Fibroblast of the aortic adventitia (primary cell): ENCODE results near the gene ZNF662. TPM values are rescaled to one million over a fixed set of nuclear protein-coding genes. Genes with fewer than 3 reads are reported as not detected.

Experiments
- DNase-seq: peaks from one replicate; pipeline ENCODE4 v3.0.0-alpha.2; 2010; ENCODE audit warnings: low read depth
- H3K4me3 ChIP-seq: 2 replicates; pipeline ENCODE4 v1.5.1; 2011; ENCODE audit warnings: low read depth, mild to moderate bottlenecking, control low read depth, low read length, moderate library complexity
- CTCF ChIP-seq: IDR thresholded peaks from 2 replicates; pipeline ENCODE4 v1.5.1; 2011; ENCODE audit warnings: mild to moderate bottlenecking, low read length, control low read depth, inconsistent platforms; ENCODE audit not compliant: insufficient read depth
- total RNA-seq: library from RNA; depleted of rRNA; stranded (reverse); fragments of >200 nt; gene quantifications from 2 replicates; pipeline ENCODE4 v1.2.3, GENCODE V29; 2012; ENCODE audit warnings: low replicate concordance

Gene ZNF662
- total RNA-seq, 1 donor: 2.6 TPM

GRCh38 chr3:42895580-42895868 lies 10.4 kb upstream of the ZNF662 start:
- H3K4me3 ChIP-seq: no peak overlapping the region
- TF ChIP-seq CTCF: no peak
- no peak for DNase-seq

GRCh38 chr3:42898896-42899675 lies 6.9 kb upstream of the ZNF662 start:
- no peak for DNase-seq
- peak; percentile 10 for TF ChIP-seq CTCF
- no peak overlapping the region for H3K4me3 ChIP-seq

GRCh38 chr3:42900226-42901072 lies 5.5 kb upstream of the ZNF662 start:
- no peak for DNase-seq
- no peak for TF ChIP-seq CTCF
- H3K4me3 ChIP-seq: no peak overlapping the region

- no peak for TF ChIP-seq CTCF
- DNase-seq: no peak
- no peak overlapping the region for H3K4me3 ChIP-seq
These were observed 4.9 kb upstream of the ZNF662 start for GRCh38 chr3:42901073-42901415.

- TF ChIP-seq CTCF: no peak
These were observed 3.7 kb upstream of the ZNF662 start for GRCh38 chr3:42902257-42902656.

GRCh38 chr3:42904076-42904475 lies 1.9 kb upstream of the ZNF662 start:
- TF ChIP-seq CTCF: no peak
- no peak overlapping the region for H3K4me3 ChIP-seq
- DNase-seq: no peak

More at GRCh38 chr3:42902257-42902656, 3.7 kb upstream of the ZNF662 start:
- no peak overlapping the region for H3K4me3 ChIP-seq
- no peak for DNase-seq
